Mammary epithelial cell (primary cell): ENCODE results near the gene CD8B2.

Experiments used
- CTCF ChIP-seq, 2 donors: IDR thresholded peaks in 1 of 2; conservative IDR thresholded peaks in 1 of 2; 2 replicates each; pipeline ENCODE4 v1.5.1; 2011 to 2012; ENCODE audit warnings: inconsistent platforms in 2 of 2, low read length in 2 of 2, mild to moderate bottlenecking in 2 of 2, control low read depth in 1 of 2, low read depth in 1 of 2; ENCODE audit not compliant: insufficient read depth in 1 of 2; ENCODE audit errors: extremely low read depth in 1 of 2
- EZH2 ChIP-seq: IDR thresholded peaks from 2 replicates; pipeline ENCODE4 v1.6.1; 2012; ENCODE audit warnings: low read length, inconsistent platforms, borderline replicate concordance

GRCh38 chr2:106553321-106553720 lies 66.2 kb downstream of the CD8B2 start:
- TF ChIP-seq CTCF (conservative IDR thresholded peaks at IDR 0.05 in 1 of 2, IDR thresholded peaks at IDR 0.05 in 1 of 2; ENCODE audit: extremely low read depth in 1 of 2, insufficient read depth in 1 of 2, low read depth in 1 of 2, low read length in 2 of 2) = no peak
- no peak for TF ChIP-seq EZH2
